Measurements from ENCODE around the gene EML4. TPM values are rescaled to one million over a fixed set of nuclear protein-coding genes. Genes with fewer than 3 reads are reported as not detected.

EML4 gene
- total RNA-seq, 1 experiment from 2014 or later: 107 TPM

DNA sequence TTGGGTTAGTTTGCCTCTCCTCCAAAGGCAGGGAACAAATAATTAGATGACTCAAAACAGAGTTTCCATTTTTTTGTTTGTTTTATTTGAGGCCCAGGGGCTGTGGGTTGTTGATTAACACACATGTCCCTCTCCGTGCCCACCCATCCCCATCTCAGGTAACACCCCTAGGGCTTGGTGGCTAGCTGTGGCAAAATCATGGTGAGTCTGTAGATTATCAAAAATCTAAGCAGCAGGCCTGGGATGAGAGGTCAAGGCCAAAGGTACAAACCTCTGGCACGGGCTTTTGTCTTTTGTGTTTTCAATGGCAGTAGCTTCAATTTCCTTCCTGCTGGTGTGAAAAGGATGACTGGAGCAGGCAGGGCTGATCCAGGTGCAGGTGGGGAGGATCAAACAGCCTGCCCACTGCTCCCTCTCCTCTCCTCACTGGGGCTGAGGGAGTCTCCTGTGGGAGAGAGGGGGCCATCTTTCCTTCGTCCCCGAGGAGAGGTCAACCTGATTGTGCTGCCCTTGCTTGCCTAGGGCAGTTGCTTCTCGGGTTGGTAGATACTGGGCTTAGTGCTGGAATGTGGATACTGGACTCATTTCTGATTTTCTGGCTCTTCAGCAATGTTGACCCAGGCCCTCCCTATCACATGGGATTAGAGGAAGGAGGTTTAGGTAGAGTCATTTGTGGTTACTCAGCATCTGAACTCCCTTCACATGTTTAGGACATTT lies 31.9 kb upstream of the EML4 start:
- ATAC-seq (no peak), DNase-seq (ENCODE audit: low read depth, low spot score) (no peak)
- Histone ChIP-seq H3K36me3 (ENCODE audit: control insufficient read depth, insufficient read depth, low read length) (no peaks in the 10 kb centered on the region), H3K27me3 (ENCODE audit: control insufficient read depth, insufficient read depth, low read length) (no peaks in the 10 kb centered on the region), H3K4me1 (ENCODE audit: control insufficient read depth, insufficient read depth, low read length) (peaks cover 87% of the 10 kb centered on the region), H3K27ac (ENCODE audit: low read length) (peak overlapping the region; percentile 99), H3K9me3 (ENCODE audit: control insufficient read depth, insufficient read depth, low read depth, low read length) (no peaks in the 10 kb centered on the region), H3K4me3 (ENCODE audit: low read depth in 2 of 2, low read length in 2 of 2) (no peak overlapping the region)
- TF ChIP-seq SIN3A (IDR thresholded peaks at IDR 0.05; ENCODE audit: borderline replicate concordance, insufficient read depth, low read depth, low read length): no peak
- TF ChIP-seq, protein P1, sequence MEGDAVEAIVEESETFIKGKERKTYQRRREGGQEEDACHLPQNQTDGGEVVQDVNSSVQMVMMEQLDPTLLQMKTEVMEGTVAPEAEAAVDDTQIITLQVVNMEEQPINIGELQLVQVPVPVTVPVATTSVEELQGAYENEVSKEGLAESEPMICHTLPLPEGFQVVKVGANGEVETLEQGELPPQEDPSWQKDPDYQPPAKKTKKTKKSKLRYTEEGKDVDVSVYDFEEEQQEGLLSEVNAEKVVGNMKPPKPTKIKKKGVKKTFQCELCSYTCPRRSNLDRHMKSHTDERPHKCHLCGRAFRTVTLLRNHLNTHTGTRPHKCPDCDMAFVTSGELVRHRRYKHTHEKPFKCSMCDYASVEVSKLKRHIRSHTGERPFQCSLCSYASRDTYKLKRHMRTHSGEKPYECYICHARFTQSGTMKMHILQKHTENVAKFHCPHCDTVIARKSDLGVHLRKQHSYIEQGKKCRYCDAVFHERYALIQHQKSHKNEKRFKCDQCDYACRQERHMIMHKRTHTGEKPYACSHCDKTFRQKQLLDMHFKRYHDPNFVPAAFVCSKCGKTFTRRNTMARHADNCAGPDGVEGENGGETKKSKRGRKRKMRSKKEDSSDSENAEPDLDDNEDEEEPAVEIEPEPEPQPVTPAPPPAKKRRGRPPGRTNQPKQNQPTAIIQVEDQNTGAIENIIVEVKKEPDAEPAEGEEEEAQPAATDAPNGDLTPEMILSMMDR (IDR thresholded peaks at IDR 0.05): no peak
- TF ChIP-seq POLR2AphosphoS5 (IDR thresholded peaks at IDR 0.05; ENCODE audit: low read depth, low read length): no peak
- no peak for TF ChIP-seq TCF7L2 (IDR thresholded peaks at IDR 0.05; ENCODE audit: low read depth, low read length)
- TF ChIP-seq, protein P2, sequence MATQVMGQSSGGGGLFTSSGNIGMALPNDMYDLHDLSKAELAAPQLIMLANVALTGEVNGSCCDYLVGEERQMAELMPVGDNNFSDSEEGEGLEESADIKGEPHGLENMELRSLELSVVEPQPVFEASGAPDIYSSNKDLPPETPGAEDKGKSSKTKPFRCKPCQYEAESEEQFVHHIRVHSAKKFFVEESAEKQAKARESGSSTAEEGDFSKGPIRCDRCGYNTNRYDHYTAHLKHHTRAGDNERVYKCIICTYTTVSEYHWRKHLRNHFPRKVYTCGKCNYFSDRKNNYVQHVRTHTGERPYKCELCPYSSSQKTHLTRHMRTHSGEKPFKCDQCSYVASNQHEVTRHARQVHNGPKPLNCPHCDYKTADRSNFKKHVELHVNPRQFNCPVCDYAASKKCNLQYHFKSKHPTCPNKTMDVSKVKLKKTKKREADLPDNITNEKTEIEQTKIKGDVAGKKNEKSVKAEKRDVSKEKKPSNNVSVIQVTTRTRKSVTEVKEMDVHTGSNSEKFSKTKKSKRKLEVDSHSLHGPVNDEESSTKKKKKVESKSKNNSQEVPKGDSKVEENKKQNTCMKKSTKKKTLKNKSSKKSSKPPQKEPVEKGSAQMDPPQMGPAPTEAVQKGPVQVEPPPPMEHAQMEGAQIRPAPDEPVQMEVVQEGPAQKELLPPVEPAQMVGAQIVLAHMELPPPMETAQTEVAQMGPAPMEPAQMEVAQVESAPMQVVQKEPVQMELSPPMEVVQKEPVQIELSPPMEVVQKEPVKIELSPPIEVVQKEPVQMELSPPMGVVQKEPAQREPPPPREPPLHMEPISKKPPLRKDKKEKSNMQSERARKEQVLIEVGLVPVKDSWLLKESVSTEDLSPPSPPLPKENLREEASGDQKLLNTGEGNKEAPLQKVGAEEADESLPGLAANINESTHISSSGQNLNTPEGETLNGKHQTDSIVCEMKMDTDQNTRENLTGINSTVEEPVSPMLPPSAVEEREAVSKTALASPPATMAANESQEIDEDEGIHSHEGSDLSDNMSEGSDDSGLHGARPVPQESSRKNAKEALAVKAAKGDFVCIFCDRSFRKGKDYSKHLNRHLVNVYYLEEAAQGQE (IDR thresholded peaks at IDR 0.05; ENCODE audit: insufficient read depth in 1 of 2, low read depth in 2 of 2, low read length in 1 of 2): no peak
- ChIA-PET CTCF (no interaction called here), POLR2A (interaction anchor here (1.2 kb wide), 1 partner anchor 35 kb away, joined by 3 read pairs; no protein-coding TSS in a partner anchor)
- no TSS peak for BruUV-seq (replicated peaks)
- intact Hi-C loops (cut with micrococcal nuclease; ENCODE audit: unreplicated experiment) (no loop called here), in situ Hi-C loops (cut with HindIII; ENCODE audit: low pct_unique_long_range_greater_than_20kb, low sequenced_read_pairs) (no loop called here)

DNA sequence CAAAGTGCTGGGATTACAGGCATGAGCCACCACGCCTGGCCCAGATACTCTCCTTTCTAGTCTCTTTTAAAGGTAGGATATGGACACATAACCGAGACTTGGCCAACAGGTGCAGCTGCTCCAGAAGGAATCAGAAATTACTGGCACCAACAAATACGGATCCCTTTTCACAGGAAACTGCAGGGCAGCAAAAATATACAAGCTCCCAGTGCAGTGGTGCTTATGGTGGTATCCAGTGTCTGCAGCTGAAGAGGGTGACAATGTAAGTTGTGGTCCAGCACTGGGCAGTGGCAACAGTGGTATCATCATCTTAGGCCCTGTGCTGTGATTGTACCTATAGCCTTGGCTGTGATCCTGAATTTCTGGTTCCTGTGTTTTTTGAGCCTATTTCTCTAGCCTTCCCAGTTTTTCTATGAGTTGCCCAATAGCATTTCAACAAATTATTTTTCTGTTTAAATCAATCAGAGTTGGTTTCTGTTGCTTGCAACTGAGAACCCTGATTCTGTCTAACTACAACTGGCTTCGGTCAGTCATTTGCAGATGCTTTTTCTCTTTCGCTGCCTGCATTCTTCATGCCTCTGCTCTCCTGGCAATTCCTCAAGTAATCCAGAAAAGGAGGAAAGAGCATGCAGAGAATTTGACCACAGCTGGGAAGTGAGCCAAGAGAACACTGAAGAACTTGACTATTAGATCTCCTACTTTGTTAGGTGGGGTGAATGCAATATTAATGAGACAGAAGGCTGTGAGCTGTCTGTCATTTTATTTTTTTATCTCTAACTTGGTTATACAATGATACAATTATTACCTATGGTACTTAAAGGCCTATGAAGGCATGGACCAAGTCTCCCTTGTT lies 30.8 kb upstream of the EML4 start:
- in situ Hi-C loops (cut with HindIII; ENCODE audit: low pct_unique_long_range_greater_than_20kb, low sequenced_read_pairs): no loop called here
- Histone ChIP-seq H3K4me3 (ENCODE audit: low read depth in 2 of 2, low read length in 2 of 2) (no peak overlapping the region), H3K27me3 (ENCODE audit: control insufficient read depth, insufficient read depth, low read length) (no peaks in the 10 kb centered on the region), H3K9me3 (ENCODE audit: control insufficient read depth, insufficient read depth, low read depth, low read length) (no peaks in the 10 kb centered on the region), H3K4me1 (ENCODE audit: control insufficient read depth, insufficient read depth, low read length) (peaks cover 91% of the 10 kb centered on the region), H3K36me3 (ENCODE audit: control insufficient read depth, insufficient read depth, low read length) (no peaks in the 10 kb centered on the region), H3K27ac (ENCODE audit: low read length) (peak overlapping the region; percentile 99)
- ATAC-seq (peak; percentile 29), DNase-seq (ENCODE audit: low read depth, low spot score) (no peak)
- intact Hi-C loops (cut with micrococcal nuclease; ENCODE audit: unreplicated experiment): no loop called here
- TF ChIP-seq TCF7L2 (IDR thresholded peaks at IDR 0.05; ENCODE audit: low read depth, low read length): no peak
- TF ChIP-seq POLR2AphosphoS5 (IDR thresholded peaks at IDR 0.05; ENCODE audit: low read depth, low read length): peak; percentile 52; the same call in 1 of the 2 replicates
- ChIA-PET CTCF (interaction anchor here (0.6 kb wide), 1 partner anchor 27 kb away, joined by 4 read pairs; no protein-coding TSS in a partner anchor), POLR2A (interaction anchor here (0.7 kb wide), 1 partner anchor 94 kb away, joined by 4 read pairs; no protein-coding TSS in a partner anchor)
- BruUV-seq (replicated peaks): no TSS peak

All from Panc1 (cell line).